GM18870 (cell line): ENCODE measurements around the gene MPST.

ENCODE experiments used
- ATAC-seq: cut with Tn5 transposase; IDR thresholded peaks from one replicate; pipeline ENCODE4 v1.9.1; 2021; ENCODE audit warnings: moderate library complexity; ENCODE audit not compliant: unreplicated experiment

The MPST gene

GRCh38 chr22:37021710-37022482 is 2.4 kb downstream of the MPST start:
- ATAC-seq = no peak

- no peak for ATAC-seq
Observed at GRCh38 chr22:37022483-37023337, 3.2 kb downstream of the MPST start.

GRCh38 chr22:37023743-37024338 is 4.3 kb downstream of the MPST start:
- ATAC-seq = no peak

GRCh38 chr22:37024339-37025157 is 5.0 kb downstream of the MPST start:
- ATAC-seq = no peak

GRCh38 chr22:37025500-37026070 is 6.0 kb downstream of the MPST start:
- no peak for ATAC-seq

GRCh38 chr22:37026325-37026724 is 6.8 kb downstream of the MPST start:
- no peak for ATAC-seq

- no peak for ATAC-seq
Observed at GRCh38 chr22:37027556-37027955, 8.0 kb downstream of the MPST start.

- no peak for ATAC-seq
Observed at GRCh38 chr22:37028692-37029674, 9.4 kb downstream of the MPST start.

GRCh38 chr22:37030560-37031281 is 11.2 kb downstream of the MPST start:
- no peak for ATAC-seq

- ATAC-seq = no peak
Observed at GRCh38 chr22:37032134-37032534, 12.6 kb downstream of the MPST start.

- no peak for ATAC-seq
Observed at GRCh38 chr22:37032535-37033460, 13.3 kb downstream of the MPST start.

GRCh38 chr22:37033605-37034430 is 14.3 kb downstream of the MPST start:
- ATAC-seq = no peak

GRCh38 chr22:37036655-37037377 is 17.3 kb downstream of the MPST start:
- no peak for ATAC-seq

- ATAC-seq = no peak
Observed at GRCh38 chr22:37037669-37038068, 18.1 kb downstream of the MPST start.

GRCh38 chr22:37039466-37039865 is 19.9 kb downstream of the MPST start:
- ATAC-seq = no peak

GRCh38 chr22:37043209-37043827 is 23.8 kb downstream of the MPST start:
- no peak for ATAC-seq
